Keratinocyte (primary cell): ENCODE results near the gene DOC2A.
"Not testable (repeated sequence)": the region's sequence is repeated elsewhere in the genome, so short reads cannot be mapped to it uniquely, and the experiment has no call there.

ENCODE experiments used
- CTCF ChIP-seq, 3 experiments: IDR thresholded peaks in 1 of 3; conservative IDR thresholded peaks in 1 of 3; optimal IDR thresholded peaks in 1 of 3; 2 replicates in 2 of 3; 3 replicates in 1 of 3; pipeline versions ENCODE3 to v1.5.1; 2011; ENCODE audit warnings: low read length in 3 of 3, mild to moderate bottlenecking in 3 of 3, moderate library complexity in 2 of 3, control low read depth in 1 of 3, inconsistent platforms in 1 of 3; ENCODE audit not compliant: insufficient read depth in 2 of 3; ENCODE audit errors: extremely low read depth in 1 of 3
- EZH2 ChIP-seq: IDR thresholded peaks from one replicate; pipeline ENCODE4 v1.6.1; 2012; ENCODE audit warnings: inconsistent platforms, mild to moderate bottlenecking, low read length, moderate library complexity

GRCh38 chr16:30015450-30015849 is 4.6 kb upstream of the DOC2A start:
- not testable (repeated sequence) for TF ChIP-seq CTCF (optimal IDR thresholded peaks at IDR 0.05 in 1 of 3, IDR thresholded peaks at IDR 0.05 in 1 of 3, conservative IDR thresholded peaks at IDR 0.05 in 1 of 3; ENCODE audit: extremely low read depth in 1 of 3, insufficient read depth in 2 of 3, low read length in 3 of 3); EZH2
